ENCODE results near the gene COL6A2.
"Not testable (repeated sequence)": the region's sequence is repeated elsewhere in the genome, so short reads cannot be mapped to it uniquely, and the experiment has no call there.

COL6A2 gene

GRCh38 chr21:46138383-46138970 is 40.6 kb downstream of the COL6A2 start:
- Histone ChIP-seq H3K27me3 (ENCODE audit: insufficient read depth, poor library complexity, severe bottlenecking) (no peaks in the 10 kb centered on the region), H3K27ac (ENCODE audit: poor library complexity, severe bottlenecking) (no peak overlapping the region), H3K4me3 (ENCODE audit: severe bottlenecking) (no peak overlapping the region), H3K4me1 (ENCODE audit: insufficient read depth, poor library complexity, severe bottlenecking) (no peaks in the 10 kb centered on the region), H3K36me3 (ENCODE audit: low read depth) (no peaks in the 10 kb centered on the region), H3K9me3 (ENCODE audit: severe bottlenecking) (no peaks in the 10 kb centered on the region)
- no peak for TF ChIP-seq CTCF (IDR thresholded peaks at IDR 0.05; ENCODE audit: poor library complexity, severe bottlenecking)
- DNase-seq (ENCODE audit: low spot score) (no peak), ATAC-seq (ENCODE audit: low read depth) (no peak)

GRCh38 chr21:46139686-46140085 is 41.8 kb downstream of the COL6A2 start:
- Histone ChIP-seq H3K27me3 (ENCODE audit: insufficient read depth, poor library complexity, severe bottlenecking) (no peaks in the 10 kb centered on the region), H3K4me3 (ENCODE audit: severe bottlenecking) (no peak overlapping the region), H3K4me1 (ENCODE audit: insufficient read depth, poor library complexity, severe bottlenecking) (peaks cover 3% of the 10 kb centered on the region), H3K9me3 (ENCODE audit: severe bottlenecking) (no peaks in the 10 kb centered on the region), H3K36me3 (ENCODE audit: low read depth) (no peaks in the 10 kb centered on the region), H3K27ac (ENCODE audit: poor library complexity, severe bottlenecking) (no peak overlapping the region)
- TF ChIP-seq CTCF (IDR thresholded peaks at IDR 0.05; ENCODE audit: poor library complexity, severe bottlenecking), result no peak
- no peak for ATAC-seq (ENCODE audit: low read depth)
- DNase-seq (ENCODE audit: low spot score), result no peak

- not testable (repeated sequence) for H3K9me3 ChIP-seq (ENCODE audit: severe bottlenecking); H3K36me3 ChIP-seq (ENCODE audit: low read depth); H3K4me1 ChIP-seq (ENCODE audit: insufficient read depth, poor library complexity, severe bottlenecking); H3K27ac ChIP-seq (ENCODE audit: poor library complexity, severe bottlenecking); ATAC-seq (ENCODE audit: low read depth); H3K4me3 ChIP-seq (ENCODE audit: severe bottlenecking); H3K27me3 ChIP-seq (ENCODE audit: insufficient read depth, poor library complexity, severe bottlenecking); DNase-seq (ENCODE audit: low spot score)
Measured at GRCh38 chr21:46140352-46141003, 42.6 kb downstream of the COL6A2 start.

- Histone ChIP-seq H3K36me3 (ENCODE audit: low read depth) (no peaks in the 10 kb centered on the region), H3K27ac (ENCODE audit: poor library complexity, severe bottlenecking) (no peak overlapping the region), H3K4me3 (ENCODE audit: severe bottlenecking) (no peak overlapping the region), H3K9me3 (ENCODE audit: severe bottlenecking) (no peaks in the 10 kb centered on the region), H3K4me1 (ENCODE audit: insufficient read depth, poor library complexity, severe bottlenecking) (peaks cover 3% of the 10 kb centered on the region), H3K27me3 (ENCODE audit: insufficient read depth, poor library complexity, severe bottlenecking) (no peaks in the 10 kb centered on the region)
- TF ChIP-seq CTCF (IDR thresholded peaks at IDR 0.05; ENCODE audit: poor library complexity, severe bottlenecking), result no peak
- DNase-seq (ENCODE audit: low spot score), result no peak
- no peak for ATAC-seq (ENCODE audit: low read depth)
Measured at GRCh38 chr21:46141767-46142581, 44.1 kb downstream of the COL6A2 start.

- no peaks in the 10 kb centered on the region for H3K36me3 ChIP-seq (ENCODE audit: low read depth)
- H3K4me1 ChIP-seq (ENCODE audit: insufficient read depth, poor library complexity, severe bottlenecking), result peaks cover 3% of the 10 kb centered on the region
- H3K4me3 ChIP-seq (ENCODE audit: severe bottlenecking), result no peak overlapping the region
- H3K27me3 ChIP-seq (ENCODE audit: insufficient read depth, poor library complexity, severe bottlenecking), result no peaks in the 10 kb centered on the region
- no peaks in the 10 kb centered on the region for H3K9me3 ChIP-seq (ENCODE audit: severe bottlenecking)
- DNase-seq (ENCODE audit: low spot score) (no peak), ATAC-seq (ENCODE audit: low read depth) (no peak)
- H3K27ac ChIP-seq (ENCODE audit: poor library complexity, severe bottlenecking), result no peak overlapping the region
- TF ChIP-seq CTCF (IDR thresholded peaks at IDR 0.05; ENCODE audit: poor library complexity, severe bottlenecking), result no peak
Measured at GRCh38 chr21:46142582-46143473, 44.9 kb downstream of the COL6A2 start.

Data from RWPE2 (cell line).